ACC112 (cell line): ENCODE results near the gene WNT9B.

Experiments
- H2AFZ ChIP-seq: fragments of 200-600 bp; sonication (generic); one replicate; pipeline ENCODE4 v1.6.0; 2017; ENCODE audit warnings: antibody characterized with exemption, low read length; ENCODE audit not compliant: unreplicated experiment
- H3K27ac ChIP-seq: fragments of 200-600 bp; sonication (generic); 2 replicates; pipeline ENCODE4 v1.5.1; 2014; ENCODE audit warnings: low read depth, mild to moderate bottlenecking, antibody characterized with exemption, low read length, moderate library complexity
- H3K27me3 ChIP-seq: fragments of 200-600 bp; sonication (generic); 2 replicates; pipeline ENCODE4 v1.6.1; 2014; ENCODE audit warnings: mild to moderate bottlenecking, antibody characterized with exemption, low read length, moderate library complexity, mixed read lengths; ENCODE audit not compliant: insufficient read depth
- H3K36me3 ChIP-seq: fragments of 200-600 bp; sonication (generic); 2 replicates; pipeline ENCODE4 v1.6.1; 2016; ENCODE audit warnings: mild to moderate bottlenecking, antibody characterized with exemption, low read length, moderate library complexity, mixed read lengths; ENCODE audit not compliant: insufficient read depth
- H3K4me1 ChIP-seq: fragments of 200-600 bp; sonication (generic); one replicate; pipeline ENCODE4 v1.6.1; 2016; ENCODE audit warnings: low read length, mixed read lengths; ENCODE audit not compliant: insufficient read depth, unreplicated experiment, control insufficient read depth
- H3K4me3 ChIP-seq: fragments of 200-600 bp; sonication (generic); 2 replicates; pipeline ENCODE4 v1.5.1; 2014; ENCODE audit warnings: mild to moderate bottlenecking, low read depth, low read length
- H3K79me2 ChIP-seq: fragments of 200-600 bp; sonication (generic); one replicate; pipeline ENCODE4 v1.6.0; 2016; ENCODE audit warnings: low read length; ENCODE audit not compliant: control insufficient read depth, unreplicated experiment, insufficient read depth

WNT9B gene

DNA sequence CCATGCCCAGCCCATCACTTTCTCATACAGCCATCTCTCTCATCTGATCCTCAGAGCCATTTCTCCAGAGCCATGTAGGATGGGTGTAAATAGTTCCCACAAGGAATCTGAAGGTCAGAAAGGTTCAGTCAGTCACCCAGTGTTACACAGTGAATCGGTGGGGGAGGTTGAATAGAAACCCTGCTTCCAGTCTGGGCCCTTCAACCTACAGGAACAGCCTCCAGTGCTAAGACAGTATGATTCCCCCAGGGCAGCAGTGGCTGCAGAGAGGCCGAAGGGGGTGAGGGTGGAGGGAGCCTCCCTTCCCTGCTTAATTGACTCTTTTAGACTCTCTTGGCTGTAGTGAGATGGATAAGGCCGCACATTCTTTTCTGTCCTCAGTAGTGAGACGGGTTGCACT is 3.6 kb downstream of the WNT9B start:
- no peak overlapping the region for H3K4me3 ChIP-seq
- no peak overlapping the region for H2AFZ ChIP-seq

DNA sequence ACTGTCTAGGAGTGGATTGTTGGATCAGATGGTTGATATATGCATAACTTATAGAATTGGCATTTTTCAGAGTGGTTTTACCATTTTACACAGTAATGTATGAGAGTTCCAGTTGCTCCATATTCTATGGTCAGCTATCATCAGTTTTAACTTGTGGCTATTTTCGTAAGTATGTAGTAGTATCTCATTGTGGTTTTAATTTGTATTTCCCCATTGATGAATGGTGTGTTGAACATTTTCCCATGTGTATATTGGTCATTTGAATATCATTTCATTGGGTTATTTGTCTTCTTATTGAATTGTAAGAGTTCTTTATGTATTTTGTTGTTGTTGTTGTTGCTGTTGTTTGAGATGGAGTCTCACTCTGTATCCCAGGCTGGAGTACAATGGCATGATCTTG is 6.2 kb downstream of the WNT9B start:
- Histone ChIP-seq H3K36me3 (no peaks in the 10 kb centered on the region), H3K27me3 (peaks cover 5% of the 10 kb centered on the region), H3K4me1 (no peaks in the 10 kb centered on the region), H3K79me2 (no peaks in the 10 kb centered on the region), H2AFZ (no peak overlapping the region), H3K4me3 (no peak overlapping the region), H3K27ac (no peak overlapping the region)

More for the DNA sequence above, 3.6 kb downstream of the WNT9B start:
- H3K4me1 ChIP-seq = no peaks in the 10 kb centered on the region
- no peak overlapping the region for H3K27ac ChIP-seq
- no peaks in the 10 kb centered on the region for H3K79me2 ChIP-seq
- H3K36me3 ChIP-seq = no peaks in the 10 kb centered on the region
- peaks cover 31% of the 10 kb centered on the region for H3K27me3 ChIP-seq

DNA sequence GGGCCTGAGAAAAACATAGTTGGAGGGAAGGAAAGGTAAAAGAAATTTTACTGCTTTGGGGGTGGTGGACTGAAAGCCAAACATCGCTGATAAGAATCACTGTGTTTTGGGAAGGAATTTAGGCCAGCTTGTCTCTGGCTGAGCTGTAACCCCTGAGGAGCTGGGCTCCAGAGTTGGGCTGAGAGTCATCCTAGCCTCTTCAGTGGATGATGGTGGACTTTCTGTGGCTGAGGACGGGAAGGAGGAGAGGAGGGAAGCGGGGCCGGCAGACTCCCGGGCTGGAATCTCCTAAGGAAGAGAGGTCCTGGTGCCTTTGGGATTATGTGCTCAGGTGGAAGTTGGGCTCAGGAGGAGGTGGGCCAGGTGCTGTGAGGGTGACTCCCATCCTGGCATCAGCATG is 8.6 kb downstream of the WNT9B start:
- no peaks in the 10 kb centered on the region for H3K79me2 ChIP-seq
- no peak overlapping the region for H2AFZ ChIP-seq
- no peak overlapping the region for H3K4me3 ChIP-seq
- no peak overlapping the region for H3K27ac ChIP-seq
- H3K36me3 ChIP-seq = no peaks in the 10 kb centered on the region
- H3K27me3 ChIP-seq = peaks cover 20% of the 10 kb centered on the region
- H3K4me1 ChIP-seq = no peaks in the 10 kb centered on the region

- Histone ChIP-seq H3K27ac (no peak overlapping the region), H3K36me3 (no peaks in the 10 kb centered on the region), H3K79me2 (no peaks in the 10 kb centered on the region), H2AFZ (no peak overlapping the region), H3K27me3 (peaks cover 28% of the 10 kb centered on the region), H3K4me3 (no peak overlapping the region), H3K4me1 (no peaks in the 10 kb centered on the region)
Measured at GRCh38 chr17:46862949-46863348, 11.6 kb downstream of the WNT9B start.

- Histone ChIP-seq H3K27me3 (peaks cover 28% of the 10 kb centered on the region), H3K36me3 (no peaks in the 10 kb centered on the region), H2AFZ (no peak overlapping the region), H3K4me1 (no peaks in the 10 kb centered on the region), H3K79me2 (no peaks in the 10 kb centered on the region), H3K27ac (no peak overlapping the region), H3K4me3 (no peak overlapping the region)
Measured at GRCh38 chr17:46863383-46864121, 12.2 kb downstream of the WNT9B start.

DNA sequence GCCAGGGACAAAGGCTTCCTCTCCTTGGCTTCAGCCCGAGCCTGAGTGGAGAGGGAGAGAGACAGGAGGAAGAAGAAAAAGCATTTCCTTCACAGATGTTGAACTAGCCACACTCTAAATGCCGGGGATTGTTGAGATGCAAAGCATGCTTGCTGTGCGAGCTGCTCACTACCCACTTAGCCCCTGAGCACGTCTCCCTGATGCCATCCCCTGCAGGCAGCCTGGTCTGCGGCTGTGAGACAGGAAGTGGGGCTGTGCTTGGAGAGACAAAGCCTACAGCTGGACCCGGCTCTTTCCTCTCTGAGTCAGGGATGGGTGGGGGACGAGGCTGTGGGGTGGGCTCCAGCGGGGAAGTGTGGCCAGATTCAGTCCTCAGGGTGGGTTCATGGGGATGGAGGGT is 13.7 kb downstream of the WNT9B start:
- H3K4me1 ChIP-seq = no peaks in the 10 kb centered on the region
- no peak overlapping the region for H2AFZ ChIP-seq
- no peaks in the 10 kb centered on the region for H3K36me3 ChIP-seq
- H3K27ac ChIP-seq = no peak overlapping the region
- peaks cover 28% of the 10 kb centered on the region for H3K27me3 ChIP-seq
- no peaks in the 10 kb centered on the region for H3K79me2 ChIP-seq
- no peak overlapping the region for H3K4me3 ChIP-seq

DNA sequence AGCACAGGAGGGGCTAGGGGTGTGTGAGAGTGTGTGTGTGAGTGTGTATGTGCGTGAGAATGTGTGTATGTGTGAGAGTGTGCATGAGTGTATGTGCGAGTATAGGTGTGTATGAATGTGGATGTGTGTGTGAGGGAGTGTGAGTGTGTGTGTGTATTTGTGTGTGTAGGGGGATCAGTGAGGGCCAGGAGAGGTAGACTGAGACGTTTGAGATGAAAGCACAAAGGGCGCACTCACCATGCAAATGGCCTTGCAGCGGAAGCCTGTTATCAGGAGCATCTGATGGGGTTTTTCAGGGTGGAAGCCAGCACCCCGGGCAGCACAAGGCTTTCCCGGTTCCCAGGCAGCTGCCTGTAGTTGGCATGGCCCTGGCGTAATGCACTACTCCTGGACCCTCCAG is 14.9 kb downstream of the WNT9B start:
- no peak overlapping the region for H2AFZ ChIP-seq
- no peaks in the 10 kb centered on the region for H3K79me2 ChIP-seq
- no peak overlapping the region for H3K27ac ChIP-seq
- no peak overlapping the region for H3K4me3 ChIP-seq
- H3K27me3 ChIP-seq = peaks cover 28% of the 10 kb centered on the region
- no peaks in the 10 kb centered on the region for H3K36me3 ChIP-seq
- no peaks in the 10 kb centered on the region for H3K4me1 ChIP-seq

DNA sequence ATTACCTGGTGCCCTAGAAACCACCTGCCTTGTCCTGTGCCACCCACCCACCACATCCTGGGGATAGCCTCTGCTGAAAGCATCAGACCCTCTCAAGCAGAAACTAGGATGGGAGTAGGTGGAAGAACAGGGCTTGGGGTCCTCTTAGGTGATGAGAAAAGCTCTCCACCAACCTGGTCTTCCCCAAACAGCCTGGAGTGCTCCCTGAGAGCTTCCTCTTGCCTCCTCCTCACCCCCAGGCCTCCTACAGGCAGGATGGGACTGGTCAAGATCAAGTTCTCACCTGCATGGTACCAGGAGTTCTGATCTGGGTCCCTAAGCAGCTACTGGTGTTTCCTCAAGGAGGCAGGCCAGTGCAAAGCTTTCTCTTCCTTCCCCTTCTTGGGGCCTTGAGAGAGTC is 15.4 kb downstream of the WNT9B start:
- H3K4me3 ChIP-seq = no peak overlapping the region
- H3K36me3 ChIP-seq = no peaks in the 10 kb centered on the region
- H3K27ac ChIP-seq = no peak overlapping the region
- H3K27me3 ChIP-seq = peaks cover 28% of the 10 kb centered on the region
- H2AFZ ChIP-seq = no peak overlapping the region
- H3K4me1 ChIP-seq = no peaks in the 10 kb centered on the region
- no peaks in the 10 kb centered on the region for H3K79me2 ChIP-seq

DNA sequence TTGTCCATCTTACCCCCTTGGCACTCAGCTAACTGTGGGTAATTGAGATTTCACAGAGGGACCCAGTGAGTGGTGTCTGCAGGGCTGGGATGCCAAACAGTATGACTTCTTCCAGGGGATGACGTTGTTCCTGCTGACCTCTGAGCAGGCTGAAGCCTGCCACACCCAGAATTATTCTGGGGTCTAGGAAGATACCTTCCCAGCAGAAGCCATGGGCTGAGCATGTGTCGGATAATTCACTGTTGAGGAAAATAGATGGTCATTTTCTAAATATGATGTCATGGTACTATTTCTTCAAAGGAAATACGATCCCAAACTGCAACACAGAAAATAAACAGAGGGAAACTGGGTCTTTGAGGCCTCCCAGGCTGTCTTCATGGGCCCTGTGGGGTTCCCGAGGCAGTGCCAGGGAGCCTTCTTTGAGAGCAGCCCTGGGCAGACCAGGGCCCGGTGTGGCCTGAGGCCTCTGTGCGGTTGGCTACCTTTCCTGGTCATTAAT is 17.4 kb downstream of the WNT9B start:
- H3K4me1 ChIP-seq = no peaks in the 10 kb centered on the region

DNA sequence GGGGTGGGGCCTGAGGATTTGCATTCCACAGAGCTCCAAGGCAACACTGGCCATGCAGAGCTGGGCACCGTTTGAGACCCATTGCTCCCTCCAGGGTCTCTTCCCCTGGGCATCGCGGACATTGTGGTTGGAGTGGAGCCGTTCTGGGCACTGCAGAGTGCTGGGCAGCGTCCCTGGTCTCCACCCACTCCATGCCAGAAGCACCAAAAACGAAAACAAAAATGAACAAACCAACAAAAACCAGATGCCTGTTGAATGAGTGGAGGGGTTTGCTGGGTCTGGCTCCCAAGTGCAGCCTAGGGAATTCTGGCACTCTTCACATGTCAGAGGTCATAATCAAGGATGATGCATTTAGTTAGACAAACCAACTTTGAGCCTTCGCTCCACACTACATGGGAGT is 17.9 kb downstream of the WNT9B start:
- H3K79me2 ChIP-seq = no peaks in the 10 kb centered on the region
- H3K27me3 ChIP-seq = peaks cover 16% of the 10 kb centered on the region
- H2AFZ ChIP-seq = no peak overlapping the region
- H3K4me3 ChIP-seq = no peak overlapping the region
- no peaks in the 10 kb centered on the region for H3K4me1 ChIP-seq
- no peak overlapping the region for H3K27ac ChIP-seq
- no peaks in the 10 kb centered on the region for H3K36me3 ChIP-seq

More for the DNA sequence above, 17.4 kb downstream of the WNT9B start:
- H2AFZ ChIP-seq = no peak overlapping the region
- no peaks in the 10 kb centered on the region for H3K79me2 ChIP-seq
- H3K4me3 ChIP-seq = no peak overlapping the region
- peaks cover 21% of the 10 kb centered on the region for H3K27me3 ChIP-seq
- H3K27ac ChIP-seq = no peak overlapping the region
- no peaks in the 10 kb centered on the region for H3K36me3 ChIP-seq
